ENCODE data around the gene COL17A1.
A peak's percentile ranks its signal among the peaks of the same experiment; 100 is the strongest.

COL17A1 gene

DNA sequence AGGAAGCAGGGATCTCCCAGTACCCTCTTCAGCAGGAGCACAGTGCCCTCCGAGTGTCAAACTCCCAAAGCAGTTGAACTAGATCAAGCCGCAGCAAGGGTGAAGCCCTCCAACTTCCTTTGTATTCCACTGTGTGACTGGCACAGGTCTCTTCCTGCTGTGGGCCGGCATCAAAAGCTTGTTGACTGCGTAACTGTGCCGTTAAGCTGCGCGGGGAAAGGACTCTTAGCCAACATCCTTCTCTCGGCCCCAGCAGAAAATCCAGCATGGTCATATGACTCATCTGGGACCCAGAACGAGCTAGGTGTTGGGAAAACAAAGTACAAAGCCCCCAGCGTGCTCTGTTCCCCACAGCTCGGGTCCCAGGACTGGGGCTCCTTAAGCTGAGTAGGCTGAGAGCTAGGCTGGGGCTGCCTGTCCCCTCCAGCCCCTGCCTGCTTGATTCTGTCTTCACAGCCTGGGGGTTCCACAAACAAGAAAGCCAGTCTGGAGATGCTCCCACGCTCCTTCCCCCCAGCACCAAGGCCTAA, 52.2 kb downstream of the COL17A1 start:
- in situ Hi-C loops (cut with HindIII; ENCODE audit: low pct_unique_long_range_greater_than_20kb, low sequenced_read_pairs) = no loop called here
- no peak for DNase-seq (ENCODE audit: low read depth in 1 of 2, low spot score in 1 of 2)
- TF ChIP-seq JUND (IDR thresholded peaks at IDR 0.05; ENCODE audit: low read depth) = no peak

GRCh38 chr10:104032144-104032775, 53.4 kb downstream of the COL17A1 start:
- TF ChIP-seq JUND (IDR thresholded peaks at IDR 0.05; ENCODE audit: low read depth) = no peak
- no peak for DNase-seq (ENCODE audit: low read depth in 1 of 2, low spot score in 1 of 2)
- in situ Hi-C loops (cut with HindIII; ENCODE audit: low pct_unique_long_range_greater_than_20kb, low sequenced_read_pairs) = no loop called here

GRCh38 chr10:104031631-104032030, 54.0 kb downstream of the COL17A1 start:
- no peak for TF ChIP-seq JUND (IDR thresholded peaks at IDR 0.05; ENCODE audit: low read depth)
- no peak for DNase-seq (ENCODE audit: low read depth in 1 of 2, low spot score in 1 of 2)
- in situ Hi-C loops (cut with HindIII; ENCODE audit: low pct_unique_long_range_greater_than_20kb, low sequenced_read_pairs) = no loop called here

- in situ Hi-C loops (cut with HindIII; ENCODE audit: low pct_unique_long_range_greater_than_20kb, low sequenced_read_pairs) = no loop called here
- TF ChIP-seq JUND (IDR thresholded peaks at IDR 0.05; ENCODE audit: low read depth) = no peak
- DNase-seq (ENCODE audit: low read depth in 1 of 2, low spot score in 1 of 2) = no peak
These were observed 56.2 kb downstream of the COL17A1 start for GRCh38 chr10:104029521-104029860.

DNA sequence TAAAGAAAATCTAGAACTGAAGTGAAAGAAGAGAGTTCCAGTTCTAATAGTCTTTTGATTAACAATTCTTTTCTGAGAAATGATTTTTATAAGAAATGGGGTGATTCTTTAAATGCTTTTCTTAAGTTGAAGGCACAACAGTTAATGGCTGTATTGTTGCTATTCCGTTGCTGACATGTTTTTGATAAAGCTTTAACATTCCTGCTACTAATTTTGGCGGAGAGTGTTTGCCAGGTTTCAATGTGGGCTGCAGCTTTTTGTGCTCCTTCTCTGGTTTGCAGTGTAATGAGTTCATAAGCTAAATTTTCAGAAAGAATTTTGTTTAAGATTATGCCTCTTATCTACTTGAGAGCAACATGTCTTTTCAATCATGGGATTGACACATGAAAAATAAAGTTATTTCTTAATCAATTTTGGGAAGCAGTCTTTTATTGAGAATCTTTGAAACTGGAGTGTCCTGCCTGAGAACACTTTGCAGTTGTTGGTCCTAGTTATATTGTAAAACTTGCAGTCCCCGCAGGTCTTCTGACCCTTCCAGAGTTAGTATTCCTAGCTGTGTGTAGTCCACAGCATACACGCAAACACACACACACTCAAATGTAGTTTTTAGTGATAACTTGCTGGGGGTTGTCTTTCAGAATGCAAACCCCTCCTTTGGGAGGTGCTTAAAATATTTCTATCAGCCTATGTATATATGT, 56.7 kb downstream of the COL17A1 start:
- no peak for DNase-seq (ENCODE audit: low read depth in 1 of 2, low spot score in 1 of 2)
- TF ChIP-seq JUND (IDR thresholded peaks at IDR 0.05; ENCODE audit: low read depth) = no peak

GRCh38 chr10:104028146-104028545, 57.5 kb downstream of the COL17A1 start:
- peak; percentile 13 to 39 for DNase-seq (ENCODE audit: low read depth in 1 of 2, low spot score in 1 of 2)
- no peak for TF ChIP-seq JUND (IDR thresholded peaks at IDR 0.05; ENCODE audit: low read depth)
- in situ Hi-C loops (cut with HindIII; ENCODE audit: low pct_unique_long_range_greater_than_20kb, low sequenced_read_pairs) = no loop called here

More for the DNA sequence above, 56.7 kb downstream of the COL17A1 start:
- in situ Hi-C loops (cut with HindIII; ENCODE audit: low pct_unique_long_range_greater_than_20kb, low sequenced_read_pairs) = no loop called here

DNA sequence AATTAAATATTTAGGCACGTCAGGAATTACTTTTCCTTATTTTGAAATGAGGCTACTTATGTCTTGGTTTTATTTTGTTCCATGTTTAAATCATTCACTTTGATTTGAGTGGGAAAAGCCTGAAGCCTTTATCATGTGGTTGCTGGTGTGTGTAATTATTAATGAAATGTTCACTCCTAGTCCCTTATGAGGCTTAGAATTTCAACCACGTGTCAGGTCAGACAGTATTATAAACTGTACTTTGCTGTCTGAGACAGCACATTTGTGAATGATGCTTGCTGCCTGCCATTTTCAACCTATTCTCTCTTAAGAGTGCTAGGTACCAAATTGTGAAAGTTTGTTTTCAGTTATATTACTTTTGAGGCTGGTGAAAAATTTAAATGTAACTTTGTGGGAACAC, 58.9 kb downstream of the COL17A1 start:
- TF ChIP-seq JUND (IDR thresholded peaks at IDR 0.05; ENCODE audit: low read depth) = no peak
- no peak for DNase-seq (ENCODE audit: low read depth in 1 of 2, low spot score in 1 of 2)
- in situ Hi-C loops (cut with HindIII; ENCODE audit: low pct_unique_long_range_greater_than_20kb, low sequenced_read_pairs) = no loop called here

- DNase-seq (ENCODE audit: low read depth in 1 of 2, low spot score in 1 of 2) = no peak
- TF ChIP-seq JUND (IDR thresholded peaks at IDR 0.05; ENCODE audit: low read depth) = no peak
- in situ Hi-C loops (cut with HindIII; ENCODE audit: low pct_unique_long_range_greater_than_20kb, low sequenced_read_pairs) = no loop called here
These were observed 60.2 kb downstream of the COL17A1 start for GRCh38 chr10:104025524-104025923.

- in situ Hi-C loops (cut with HindIII; ENCODE audit: low pct_unique_long_range_greater_than_20kb, low sequenced_read_pairs) = no loop called here
- no peak for TF ChIP-seq JUND (IDR thresholded peaks at IDR 0.05; ENCODE audit: low read depth)
These were observed 63.7 kb downstream of the COL17A1 start for GRCh38 chr10:104022026-104022425.

DNA sequence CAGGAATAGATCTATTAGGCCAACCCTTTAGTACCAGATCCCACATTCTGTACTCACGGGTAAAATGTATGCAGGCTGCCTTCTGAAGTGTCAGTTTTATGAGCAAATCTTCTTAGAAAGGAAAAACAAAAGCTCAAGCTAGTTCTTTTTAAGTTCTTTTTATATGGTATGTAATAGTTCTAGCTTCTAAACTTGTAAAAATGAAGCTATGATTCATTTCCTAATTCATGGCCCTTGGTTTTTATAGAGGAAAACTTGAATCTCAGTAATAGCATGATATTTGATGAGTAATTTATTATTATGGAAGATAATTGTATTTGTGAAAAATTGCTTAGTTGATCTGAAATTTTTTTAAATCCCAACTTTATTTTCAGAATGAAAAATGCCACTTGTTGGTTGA, 64.4 kb downstream of the COL17A1 start:
- in situ Hi-C loops (cut with HindIII; ENCODE audit: low pct_unique_long_range_greater_than_20kb, low sequenced_read_pairs) = no loop called here
- no peak for DNase-seq (ENCODE audit: low read depth in 1 of 2, low spot score in 1 of 2)
- TF ChIP-seq JUND (IDR thresholded peaks at IDR 0.05; ENCODE audit: low read depth) = no peak

More at GRCh38 chr10:104022026-104022425, 63.7 kb downstream of the COL17A1 start:
- no peak for DNase-seq (ENCODE audit: low read depth in 1 of 2, low spot score in 1 of 2)

DNA sequence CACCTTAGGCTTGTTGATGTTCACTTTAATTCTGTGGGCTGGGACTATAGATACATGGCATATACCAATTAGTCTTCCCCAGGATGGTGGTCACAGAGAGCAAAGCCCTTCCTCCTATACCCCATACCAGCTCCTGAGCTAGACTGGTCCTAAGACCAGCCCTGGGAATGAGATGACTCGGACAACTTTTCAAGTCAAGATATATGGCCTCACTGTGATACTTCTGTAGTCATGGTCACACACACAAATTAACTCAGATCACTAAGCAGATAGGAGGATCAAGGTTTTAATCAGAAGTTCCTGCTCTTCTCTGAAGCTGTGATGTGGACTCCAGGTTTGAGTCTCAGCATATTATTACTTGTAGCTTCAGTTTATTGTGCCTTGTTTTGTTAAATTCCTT, 65.7 kb downstream of the COL17A1 start:
- TF ChIP-seq JUND (IDR thresholded peaks at IDR 0.05; ENCODE audit: low read depth) = no peak
- no peak for DNase-seq (ENCODE audit: low read depth in 1 of 2, low spot score in 1 of 2)
- in situ Hi-C loops (cut with HindIII; ENCODE audit: low pct_unique_long_range_greater_than_20kb, low sequenced_read_pairs) = no loop called here

DNA sequence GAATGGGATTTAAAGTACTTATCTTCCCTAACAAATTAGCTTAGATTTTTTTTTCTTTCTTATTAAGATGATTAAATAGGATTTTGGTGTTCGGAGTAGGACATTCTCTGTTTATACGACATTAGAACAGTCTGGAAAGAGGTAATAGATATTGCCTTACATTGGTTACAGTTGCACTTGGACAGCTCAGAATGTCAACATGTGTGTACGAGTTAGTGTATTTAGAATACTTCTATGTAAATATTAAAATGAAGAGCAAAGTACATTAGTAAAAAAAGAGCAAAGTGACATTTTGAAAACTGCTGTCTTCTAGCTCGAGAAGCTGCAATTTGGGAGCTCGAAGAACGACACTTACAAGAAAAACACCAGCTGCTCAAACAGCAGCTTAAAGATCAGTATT, 67.2 kb downstream of the COL17A1 start:
- no peak for TF ChIP-seq JUND (IDR thresholded peaks at IDR 0.05; ENCODE audit: low read depth)
- no peak for DNase-seq (ENCODE audit: low read depth in 1 of 2, low spot score in 1 of 2)
- in situ Hi-C loops (cut with HindIII; ENCODE audit: low pct_unique_long_range_greater_than_20kb, low sequenced_read_pairs) = no loop called here

GRCh38 chr10:104016661-104017060, 69.0 kb downstream of the COL17A1 start:
- no peak for TF ChIP-seq JUND (IDR thresholded peaks at IDR 0.05; ENCODE audit: low read depth)
- no peak for DNase-seq (ENCODE audit: low read depth in 1 of 2, low spot score in 1 of 2)
- in situ Hi-C loops (cut with HindIII; ENCODE audit: low pct_unique_long_range_greater_than_20kb, low sequenced_read_pairs) = no loop called here

All from T47D (cell line).